BJ (cell line): Measurements from ENCODE around the gene PHF3. TPM values are rescaled to one million over a fixed set of nuclear protein-coding genes. Genes with fewer than 3 reads are reported as not detected.

Experiments
- CTCF ChIA-PET: fragments of 350-600 bp; formaldehyde crosslinking; extraction: SDS; loops from one replicate; lab custom pipeline; 2021; ENCODE audit warnings: antibody characterized with exemption, inconsistent platforms; lab: Yijun Ruan, JAX
- POLR2A ChIA-PET: fragments of 300-600 bp; sonication (Branson Sonifier 250); formaldehyde crosslinking; extraction: SDS; loops from one replicate; lab custom pipeline; 2021; ENCODE audit warnings: antibody characterized with exemption; lab: Charles Lee
- DNase-seq: peaks from one replicate; pipeline ENCODE4 v3.0.0-alpha.2; 2011; ENCODE audit warnings: low read depth
- H3K27me3 ChIP-seq: 2 replicates; pipeline ENCODE4 v1.6.0; 2011; ENCODE audit warnings: low read length; ENCODE audit not compliant: control insufficient read depth, insufficient read depth
- H3K36me3 ChIP-seq: 2 replicates; pipeline ENCODE4 v1.5.1; 2011; ENCODE audit warnings: low read length; ENCODE audit not compliant: control insufficient read depth, insufficient read depth
- H3K4me3 ChIP-seq: 2 replicates; pipeline ENCODE4 v1.5.1; 2011; ENCODE audit warnings: low read depth, mild to moderate bottlenecking, control low read depth, low read length
- polyA plus RNA-seq: library from polyadenylated mRNA; depleted of rRNA; stranded (reverse); fragments of >200 nt; gene quantifications from 2 replicates; pipeline ENCODE4 v1.2.3, GENCODE V29; 2011
- TF ChIP-seq, protein P1 (sequence below): IDR thresholded peaks from 2 replicates; pipeline ENCODE4 v1.5.1; 2011; ENCODE audit warnings: low read depth, mild to moderate bottlenecking, control low read depth, inconsistent platforms, low read length, moderate library complexity; ENCODE audit not compliant: insufficient read depth

Gene PHF3
- polyA plus RNA-seq, 1 experiment: 7.4 TPM

GRCh38 chr6:63673692-63674091 lies 38.1 kb downstream of the PHF3 start:
- Histone ChIP-seq H3K36me3 (no peaks in the 10 kb centered on the region), H3K4me3 (no peak overlapping the region), H3K27me3 (no peaks in the 10 kb centered on the region)
- ChIA-PET CTCF (no interaction called here), POLR2A (no interaction called here)
- no peak for DNase-seq
- TF ChIP-seq, protein P1, sequence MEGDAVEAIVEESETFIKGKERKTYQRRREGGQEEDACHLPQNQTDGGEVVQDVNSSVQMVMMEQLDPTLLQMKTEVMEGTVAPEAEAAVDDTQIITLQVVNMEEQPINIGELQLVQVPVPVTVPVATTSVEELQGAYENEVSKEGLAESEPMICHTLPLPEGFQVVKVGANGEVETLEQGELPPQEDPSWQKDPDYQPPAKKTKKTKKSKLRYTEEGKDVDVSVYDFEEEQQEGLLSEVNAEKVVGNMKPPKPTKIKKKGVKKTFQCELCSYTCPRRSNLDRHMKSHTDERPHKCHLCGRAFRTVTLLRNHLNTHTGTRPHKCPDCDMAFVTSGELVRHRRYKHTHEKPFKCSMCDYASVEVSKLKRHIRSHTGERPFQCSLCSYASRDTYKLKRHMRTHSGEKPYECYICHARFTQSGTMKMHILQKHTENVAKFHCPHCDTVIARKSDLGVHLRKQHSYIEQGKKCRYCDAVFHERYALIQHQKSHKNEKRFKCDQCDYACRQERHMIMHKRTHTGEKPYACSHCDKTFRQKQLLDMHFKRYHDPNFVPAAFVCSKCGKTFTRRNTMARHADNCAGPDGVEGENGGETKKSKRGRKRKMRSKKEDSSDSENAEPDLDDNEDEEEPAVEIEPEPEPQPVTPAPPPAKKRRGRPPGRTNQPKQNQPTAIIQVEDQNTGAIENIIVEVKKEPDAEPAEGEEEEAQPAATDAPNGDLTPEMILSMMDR: no peak

- TF ChIP-seq, protein P1: no peak
- H3K27me3 ChIP-seq: no peaks in the 10 kb centered on the region
- H3K4me3 ChIP-seq: no peak overlapping the region
- ChIA-PET CTCF (no interaction called here), POLR2A (no interaction called here)
- DNase-seq: no peak
- H3K36me3 ChIP-seq: no peaks in the 10 kb centered on the region
Measured at GRCh38 chr6:63674635-63675034, 39.0 kb downstream of the PHF3 start.

GRCh38 chr6:63675138-63675537 lies 39.5 kb downstream of the PHF3 start:
- no peak overlapping the region for H3K4me3 ChIP-seq
- POLR2A ChIA-PET: no interaction called here
- no peak for DNase-seq
- H3K36me3 ChIP-seq: no peaks in the 10 kb centered on the region
- no peaks in the 10 kb centered on the region for H3K27me3 ChIP-seq
- CTCF ChIA-PET: no interaction called here
- TF ChIP-seq, protein P1: no peak

GRCh38 chr6:63676412-63677114 lies 41.0 kb downstream of the PHF3 start:
- Histone ChIP-seq H3K27me3 (no peaks in the 10 kb centered on the region), H3K36me3 (no peaks in the 10 kb centered on the region), H3K4me3 (no peak overlapping the region)
- ChIA-PET CTCF (no interaction called here), POLR2A (no interaction called here)
- no peak for DNase-seq
- TF ChIP-seq, protein P1: no peak

DNA sequence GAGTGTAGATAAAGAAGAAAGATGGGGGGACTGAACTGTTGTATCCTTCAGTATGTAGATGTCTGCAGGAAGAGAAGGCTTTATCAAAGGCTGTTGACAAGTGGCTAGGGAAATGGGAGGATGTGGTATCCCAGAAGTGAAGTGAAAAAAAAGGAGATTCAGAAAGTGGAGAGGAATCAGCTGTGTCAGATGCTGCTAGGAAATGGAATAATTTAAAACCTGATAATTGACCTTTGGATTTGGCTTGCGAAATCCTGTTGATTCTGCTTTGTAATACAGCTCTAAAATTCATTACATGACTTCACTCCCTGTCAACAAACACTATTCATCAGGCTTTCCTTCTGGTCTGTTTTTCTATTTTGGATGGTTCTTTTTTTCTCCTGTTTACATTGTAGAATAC lies 41.7 kb downstream of the PHF3 start:
- TF ChIP-seq, protein P1: no peak
- 0 out of 2 replicates have a peak, but pooled peaks cover 1% of the 10 kb centered on the region for H3K36me3 ChIP-seq
- CTCF ChIA-PET: no interaction called here
- DNase-seq: no peak
- no peak overlapping the region for H3K4me3 ChIP-seq
- POLR2A ChIA-PET: no interaction called here
- no peaks in the 10 kb centered on the region for H3K27me3 ChIP-seq
